Heart left ventricle (tissue), 16 donors: ENCODE results near the gene ZFPM1. TPM values are rescaled to one million over a fixed set of nuclear protein-coding genes. Genes with fewer than 3 reads are reported as not detected.

Source experiments
- ATAC-seq, 4 donors: fragments of 200-7000 bp; cut with Tn5 transposase; one replicate each; pipeline ENCODE4 v1.9.1; 2020 to 2022; ENCODE audit warnings: moderate library complexity in 4 of 4, mild to moderate bottlenecking in 3 of 4, moderate number of reproducible peaks in 1 of 4
- DNase-seq, 5 donors: peaks; one replicate each; pipeline ENCODE4 v3.0.0-alpha.2; 2020
- H3K27ac ChIP-seq, 12 donors: fragments of 200-600 bp; sonication (generic) in 4 of 12; one replicate each; pipeline versions ENCODE4 v1.5.0 to v1.8.0; 2016 to 2022; ENCODE audit warnings: mild to moderate bottlenecking in 2 of 12
- H3K27me3 ChIP-seq, 9 donors: fragments of 200-600 bp; sonication (generic) in 2 of 9; one replicate each; pipeline versions ENCODE4 v1.5.1 to v1.8.0; 2016 to 2022; ENCODE audit warnings: mild to moderate bottlenecking in 3 of 9
- H3K36me3 ChIP-seq, 9 donors: fragments of 200-600 bp; sonication (generic) in 2 of 9; one replicate each; pipeline versions ENCODE4 v1.5.0 to v1.8.0; 2018 to 2022; ENCODE audit warnings: mild to moderate bottlenecking in 2 of 9
- H3K4me1 ChIP-seq, 12 donors: fragments of 200-600 bp; sonication (generic) in 4 of 12; one replicate each; pipeline versions ENCODE4 v1.5.0 to v1.8.0; 2016 to 2022; ENCODE audit warnings: mild to moderate bottlenecking in 3 of 12
- H3K4me3 ChIP-seq, 12 donors: fragments of 200-600 bp; sonication (generic) in 4 of 12; one replicate each; pipeline versions ENCODE4 v1.5.0 to v1.8.0; 2017 to 2022; ENCODE audit warnings: mild to moderate bottlenecking in 9 of 12, moderate library complexity in 4 of 12
- H3K9me3 ChIP-seq, 12 donors: fragments of 200-600 bp; sonication (generic) in 4 of 12; one replicate each; pipeline versions ENCODE4 v1.5.0 to v1.8.0; 2016 to 2022; ENCODE audit warnings: mild to moderate bottlenecking in 1 of 12
- CTCF ChIP-seq, 12 donors: fragments of 200-600 bp; sonication (generic) in 4 of 12; IDR thresholded peaks; one replicate each; pipeline versions ENCODE4 v1.5.0 to v1.8.0; 2018 to 2022; ENCODE audit warnings: antibody characterized with exemption in 12 of 12, mild to moderate bottlenecking in 5 of 12
- POLR2A ChIP-seq, 2 donors: fragments of 450-650 bp; IDR thresholded peaks; one replicate each; pipeline ENCODE4 v1.6.1; 2017; ENCODE audit warnings: antibody characterized with exemption in 2 of 2, mild to moderate bottlenecking in 2 of 2, moderate library complexity in 2 of 2
- WGBS, 4 donors: extraction: QIAGEN DNeasy Blood & Tissue Kit in 2 of 4; methylation state at CpG; one replicate each; pipeline versions ENCODE4 v1.1.5 to v1.1.7; 2013 to 2018; 5-methylcytosine and 5-hydroxymethylcytosine counted together
- intact Hi-C, 10 donors: fragments of 100-400 bp; cut with DNase I; formaldehyde crosslinking; loops; one replicate each; pipeline versions ENCODE4 v1.11.1 to v1.14.2; 2022
- polyA plus RNA-seq, 2 donors: library from polyadenylated mRNA; stranded (reverse); fragments of 200-250 nt; gene quantifications; one replicate each; pipeline ENCODE4 v1.2.3, GENCODE V29; 2013
- total RNA-seq, 9 donors: library from RNA; depleted of rRNA in 2 of 9; stranded (reverse); fragments of >200 nt in 2 of 9; fragmentation: NEBNext Ultra II Directional in 3 of 9; extraction: Animal tissue kit (Norgen Biotek cat#: 25700) in 3 of 9; gene quantifications; one replicate each; pipeline versions ENCODE4 v1.1.0 to v1.2.4, GENCODE V29; 2016 to 2023
- donor health status: ischemic (EF 13 %, LVEDD 7.1; RV severe dilation, severe dysfunction).
- donor health status: healthy with polysubstance abuse.
- donor health status: DM: no; HTN: yes; CAD: no.
- donor health status: DM: no; HTN: no; CAD: no.
- donor health status: ischemic (EF 25% LVEDD 6.9; RV normal size, moderate dysfunction).
- donor health status: ischemic (EF 25% LVEDD 5.7; RV mildly dilated, moderate dysfunction).
- donor health status: healthy.
- donor health status: DM: yes; HTN: yes; CAD: no.
- donor health status: ischemic (EF 35%, LVEDD 5.7; RV mildly dilated, moderate dysfunction).
- donor health status: nonischemic (EF 11% LVEDD 7.7; RV severe dilation, severe dysfunction).
- donor health status: DM: yes; HTN: yes; CAD: no.
- donor health status: PGD.
- donor health status: ischemic (EF 29% LVEDD 5.4; RV normal size, mild dysfunction).
- donor health status: nonischemic (EF 23%, LVEDD 6.1; RV moderate dilation, normal function).

Gene ZFPM1
- total and polyA plus RNA-seq, 11 donors: 1.3 to 6.3 (median 4.1) TPM

GRCh38 chr16:88561485-88562359 lies 108.6 kb downstream of the ZFPM1 start:
- Histone ChIP-seq H3K4me3 (peak overlapping the region in 7 of 12 donors; percentile 12 to 47 (median 22)), H3K4me1 (peaks cover 0 to 16% (median 4%) of the 10 kb centered on the region in 12 donors), H3K9me3 (no peaks in the 10 kb centered on the region), H3K27ac (no peak overlapping the region), H3K27me3 (peaks cover 0 to 31% (median under 1%) of the 10 kb centered on the region in 9 donors), H3K36me3 (no peaks in the 10 kb centered on the region)
- WGBS, 4 donors: 26 to 36% (median 30%) methylated on average over 18 to 24 of the region's 24 CpGs
- peak; percentile 39 to 59 (median 49) for ATAC-seq
- TF ChIP-seq POLR2A (IDR thresholded peaks at IDR 0.05) (no peak), CTCF (IDR thresholded peaks at IDR 0.05) (peak; percentile 44 to 76 (median 62))
- peak in 3 of 5 donors; percentile 29 to 44 (median 43) for DNase-seq
- intact Hi-C loops: loop anchor here (1.0 to 10.0 kb wide), 8 partner anchors 114 to 797 kb away; partner anchors contain the start of gene KLHDC4 (in 1 of the 10)

- TF ChIP-seq CTCF (IDR thresholded peaks at IDR 0.05): no peak
- TF ChIP-seq POLR2A (IDR thresholded peaks at IDR 0.05): no peak
- Histone ChIP-seq H3K27me3 (no peaks in the 10 kb centered on the region), H3K4me3 (no peak overlapping the region), H3K4me1 (peaks cover 0 to 21% (median 15%) of the 10 kb centered on the region in 12 donors), H3K9me3 (no peaks in the 10 kb centered on the region), H3K36me3 (no peaks in the 10 kb centered on the region), H3K27ac (no peak overlapping the region)
- WGBS, 4 donors: 68 to 82% (median 76%) methylated on average over 6 of the region's 6 CpGs
- DNase-seq: peak in 2 of 5 donors; percentile 3 to 18
- intact Hi-C loops: loop anchor here in 3 of 10 donors (10.0 kb wide), 3 partner anchors 121 to 801 kb away; partner anchors contain the start of gene KLHDC4 (in 1 of the 3)
- no peak for ATAC-seq
These were observed 113.1 kb downstream of the ZFPM1 start for GRCh38 chr16:88566158-88566557.

GRCh38 chr16:88568710-88569613 lies 115.9 kb downstream of the ZFPM1 start:
- no peak for TF ChIP-seq CTCF (IDR thresholded peaks at IDR 0.05)
- no peak for TF ChIP-seq POLR2A (IDR thresholded peaks at IDR 0.05)
- Histone ChIP-seq H3K4me1 (peaks cover 3 to 27% (median 22%) of the 10 kb centered on the region in 12 donors), H3K27ac (peak overlapping the region in 7 of 12 donors; percentile 75 to 88 (median 80)), H3K4me3 (peak overlapping the region in 11 of 12 donors; percentile 54 to 98 (median 94)), H3K27me3 (no peaks in the 10 kb centered on the region), H3K9me3 (no peaks in the 10 kb centered on the region), H3K36me3 (peaks cover 0 to 21% (median under 1%) of the 10 kb centered on the region in 9 donors)
- intact Hi-C loops: loop anchor here in 3 of 10 donors (10.0 kb wide), 3 partner anchors 124 to 804 kb away; partner anchors contain the start of gene KLHDC4 (in 1 of the 3)
- WGBS, 4 donors: 84 to 91% (median 89%) methylated on average over 15 to 18 of the region's 18 CpGs
- no peak for ATAC-seq
- peak in 2 of 5 donors; percentile 25 to 49 for DNase-seq
